OCI-LY3 (cell line): ENCODE data around the gene RPN2.
A peak's percentile ranks its signal among the peaks of the same experiment; 100 is the strongest.

Source experiments
- H2AFZ ChIP-seq: fragments of 200-600, 300-600 bp; shearing (Covaris generic); 2 replicates; pipeline ENCODE4 v1.6.0; 2014; ENCODE audit warnings: antibody characterized with exemption, low read depth, low read length
- H3K27ac ChIP-seq: fragments of 200-600, 300-600 bp; sonication (generic); 2 replicates; pipeline ENCODE4 v1.5.1; 2014; ENCODE audit warnings: mild to moderate bottlenecking, low read length, moderate library complexity, mixed read lengths
- H3K27me3 ChIP-seq: fragments of 200-600, 300-600 bp; sonication (generic); 2 replicates; pipeline ENCODE4 v1.6.1; 2014; ENCODE audit warnings: low read depth, low read length, mixed read lengths
- H3K36me3 ChIP-seq: fragments of 200-600, 300-600 bp; sonication (generic); replicated peaks from 2 replicates; pipeline ENCODE3; 2014; ENCODE audit warnings: low read depth, low read length, mixed read lengths
- H3K4me1 ChIP-seq: fragments of 300-600, 200-600 bp; sonication (generic); 2 replicates; pipeline ENCODE4 v1.6.1; 2014; ENCODE audit warnings: low read length, mixed read lengths
- H3K4me2 ChIP-seq: fragments of 200-600, 300-600 bp; sonication (generic); 2 replicates; pipeline ENCODE4 v1.6.1; 2014; ENCODE audit warnings: low read length, mixed read lengths
- H3K4me3 ChIP-seq: fragments of 300-600, 200-600 bp; sonication (generic); 2 replicates; pipeline ENCODE4 v1.5.1; 2014; ENCODE audit warnings: antibody characterized with exemption, mild to moderate bottlenecking, low read length, moderate library complexity
- H3K79me2 ChIP-seq: fragments of 300-600, 200-600 bp; shearing (Covaris generic); 2 replicates; pipeline ENCODE4 v1.6.1; 2014; ENCODE audit warnings: mild to moderate bottlenecking, low read length, mixed read lengths
- H3K9ac ChIP-seq: fragments of 300-600, 200-600 bp; shearing (Covaris generic); 2 replicates; pipeline ENCODE4 v1.6.0; 2014; ENCODE audit warnings: mild to moderate bottlenecking, low read length, moderate library complexity
- H3K9me3 ChIP-seq: fragments of 200-600, 300-600 bp; shearing (Covaris generic); 2 replicates; pipeline ENCODE4 v1.6.1; 2014; ENCODE audit warnings: low read length, mixed read lengths; ENCODE audit not compliant: insufficient read depth
- H4K20me1 ChIP-seq: fragments of 200-600, 300-600 bp; sonication (generic); 2 replicates; pipeline ENCODE4 v1.6.1; 2016; ENCODE audit warnings: low read length, mixed read lengths; ENCODE audit not compliant: insufficient read depth
- CTCF ChIP-seq: fragments of 200-600, 300-600 bp; sonication (generic); IDR thresholded peaks from 2 replicates; pipeline ENCODE4 v1.5.1; 2014; ENCODE audit warnings: antibody characterized with exemption, low read length, low read depth
- EZH2phosphoT487 ChIP-seq: fragments of 200-600 bp; shearing (Covaris generic); IDR thresholded peaks from 2 replicates; pipeline ENCODE4 v1.6.1; 2018; ENCODE audit warnings: antibody characterized with exemption, mixed run types, low read depth

The RPN2 gene

GRCh38 chr20:37285664-37286374 is 106.7 kb downstream of the RPN2 start:
- TF ChIP-seq CTCF, result no peak
- H3K9ac ChIP-seq, result no peak overlapping the region
- no peak overlapping the region for H3K27ac ChIP-seq
- no peaks in the 10 kb centered on the region for H3K27me3 ChIP-seq
- H3K79me2 ChIP-seq, result peaks cover 14% of the 10 kb centered on the region
- H2AFZ ChIP-seq, result no peak overlapping the region
- H3K4me2 ChIP-seq, result no peak overlapping the region
- H3K4me1 ChIP-seq, result peaks cover 11% of the 10 kb centered on the region
- no peaks in the 10 kb centered on the region for H3K9me3 ChIP-seq
- H4K20me1 ChIP-seq, result no peaks in the 10 kb centered on the region
- H3K36me3 ChIP-seq, result peaks cover 2% of the 10 kb centered on the region
- H3K4me3 ChIP-seq, result no peak overlapping the region

GRCh38 chr20:37288091-37288490 is 109.0 kb downstream of the RPN2 start:
- Histone ChIP-seq H3K4me3 (no peak overlapping the region), H3K9ac (no peak overlapping the region), H3K4me2 (no peak overlapping the region; the same call in 1 of the 2 replicates), H3K27ac (no peak overlapping the region), H3K27me3 (no peaks in the 10 kb centered on the region), H3K36me3 (peaks cover 24% of the 10 kb centered on the region), H3K4me1 (peaks cover 23% of the 10 kb centered on the region), H4K20me1 (no peaks in the 10 kb centered on the region), H3K9me3 (no peaks in the 10 kb centered on the region), H3K79me2 (peaks cover 36% of the 10 kb centered on the region), H2AFZ (no peak overlapping the region)
- no peak for TF ChIP-seq CTCF
- no peak for TF ChIP-seq EZH2phosphoT487

GRCh38 chr20:37290158-37290810 is 111.2 kb downstream of the RPN2 start:
- H3K79me2 ChIP-seq, result peaks cover 58% of the 10 kb centered on the region
- peaks cover 45% of the 10 kb centered on the region for H3K36me3 ChIP-seq

More at GRCh38 chr20:37290158-37290810, 111.2 kb downstream of the RPN2 start:
- Histone ChIP-seq H3K27me3 (no peaks in the 10 kb centered on the region), H4K20me1 (peaks cover 14% of the 10 kb centered on the region), H2AFZ (no peak overlapping the region), H3K4me1 (peaks cover 38% of the 10 kb centered on the region), H3K9ac (peak overlapping the region; percentile 93), H3K4me3 (peak overlapping the region; percentile 83), H3K27ac (peak overlapping the region; percentile 77), H3K9me3 (peaks cover 8% of the 10 kb centered on the region; the same call in 1 of the 2 replicates), H3K4me2 (peak overlapping the region; percentile 71)
- TF ChIP-seq EZH2phosphoT487 (no peak), CTCF (no peak)
